ENCODE data around the gene SLC35B3. TPM values are rescaled to one million over a fixed set of nuclear protein-coding genes. Genes with fewer than 3 reads are reported as not detected.
A peak's percentile ranks its signal among the peaks of the same experiment; 100 is the strongest.
"Not testable (repeated sequence)": the region's sequence is repeated elsewhere in the genome, so short reads cannot be mapped to it uniquely, and the experiment has no call there.

The SLC35B3 gene
- total RNA-seq, 1 donor from 2014 or later = 29.5 TPM

GRCh38 chr6:8434727-8435092 lies 635 bp downstream of the SLC35B3 start:
- Mint-ChIP-seq H3K27ac (ENCODE audit: unreplicated experiment) (peak overlapping the region; percentile 99), H3K36me3 (ENCODE audit: low read depth) (peaks cover 1% of the 10 kb centered on the region), H3K9me3 (ENCODE audit: low read depth) (no peaks in the 10 kb centered on the region), H3K4me3 (ENCODE audit: unreplicated experiment) (peak overlapping the region; percentile 95), H3K27me3 (ENCODE audit: low read depth) (no peaks in the 10 kb centered on the region), H3K4me1 (ENCODE audit: low read depth) (peaks cover 52% of the 10 kb centered on the region)
- TF ChIP-seq, protein P1, sequence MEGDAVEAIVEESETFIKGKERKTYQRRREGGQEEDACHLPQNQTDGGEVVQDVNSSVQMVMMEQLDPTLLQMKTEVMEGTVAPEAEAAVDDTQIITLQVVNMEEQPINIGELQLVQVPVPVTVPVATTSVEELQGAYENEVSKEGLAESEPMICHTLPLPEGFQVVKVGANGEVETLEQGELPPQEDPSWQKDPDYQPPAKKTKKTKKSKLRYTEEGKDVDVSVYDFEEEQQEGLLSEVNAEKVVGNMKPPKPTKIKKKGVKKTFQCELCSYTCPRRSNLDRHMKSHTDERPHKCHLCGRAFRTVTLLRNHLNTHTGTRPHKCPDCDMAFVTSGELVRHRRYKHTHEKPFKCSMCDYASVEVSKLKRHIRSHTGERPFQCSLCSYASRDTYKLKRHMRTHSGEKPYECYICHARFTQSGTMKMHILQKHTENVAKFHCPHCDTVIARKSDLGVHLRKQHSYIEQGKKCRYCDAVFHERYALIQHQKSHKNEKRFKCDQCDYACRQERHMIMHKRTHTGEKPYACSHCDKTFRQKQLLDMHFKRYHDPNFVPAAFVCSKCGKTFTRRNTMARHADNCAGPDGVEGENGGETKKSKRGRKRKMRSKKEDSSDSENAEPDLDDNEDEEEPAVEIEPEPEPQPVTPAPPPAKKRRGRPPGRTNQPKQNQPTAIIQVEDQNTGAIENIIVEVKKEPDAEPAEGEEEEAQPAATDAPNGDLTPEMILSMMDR (IDR thresholded peaks at IDR 0.05) = no peak
- DNase-seq (ENCODE audit: low spot score) = no peak

DNA sequence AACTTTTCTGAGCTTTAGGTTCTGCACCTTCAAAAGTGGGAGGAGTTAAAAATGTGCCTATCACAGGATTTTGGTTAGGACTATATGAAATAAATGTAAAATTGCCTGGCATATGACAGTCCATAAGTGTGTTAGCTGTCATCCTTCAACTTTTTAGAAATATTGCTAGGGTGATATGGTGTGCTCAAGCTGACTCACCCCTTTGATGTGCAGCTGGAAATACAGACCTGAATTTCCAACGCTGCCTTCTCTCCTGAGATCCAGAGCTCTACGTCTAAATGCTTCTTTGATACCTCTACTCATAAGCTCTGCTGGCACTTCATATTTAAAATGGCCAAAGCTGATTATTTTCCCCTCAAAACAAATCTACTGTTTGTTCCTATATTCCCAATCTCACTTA lies 2.7 kb downstream of the SLC35B3 start:
- peaks cover 6% of the 10 kb centered on the region for H3K36me3 Mint-ChIP-seq (ENCODE audit: low read depth)
- no peak for DNase-seq (ENCODE audit: low spot score)
- peaks cover 52% of the 10 kb centered on the region for H3K4me1 Mint-ChIP-seq (ENCODE audit: low read depth)
- peak overlapping the region; percentile 46 for H3K4me3 Mint-ChIP-seq (ENCODE audit: unreplicated experiment)
- TF ChIP-seq, protein P1 (IDR thresholded peaks at IDR 0.05) = no peak
- no peaks in the 10 kb centered on the region for H3K9me3 Mint-ChIP-seq (ENCODE audit: low read depth)
- peak overlapping the region; percentile 74 for H3K27ac Mint-ChIP-seq (ENCODE audit: unreplicated experiment)
- H3K27me3 Mint-ChIP-seq (ENCODE audit: low read depth) = no peaks in the 10 kb centered on the region

DNA sequence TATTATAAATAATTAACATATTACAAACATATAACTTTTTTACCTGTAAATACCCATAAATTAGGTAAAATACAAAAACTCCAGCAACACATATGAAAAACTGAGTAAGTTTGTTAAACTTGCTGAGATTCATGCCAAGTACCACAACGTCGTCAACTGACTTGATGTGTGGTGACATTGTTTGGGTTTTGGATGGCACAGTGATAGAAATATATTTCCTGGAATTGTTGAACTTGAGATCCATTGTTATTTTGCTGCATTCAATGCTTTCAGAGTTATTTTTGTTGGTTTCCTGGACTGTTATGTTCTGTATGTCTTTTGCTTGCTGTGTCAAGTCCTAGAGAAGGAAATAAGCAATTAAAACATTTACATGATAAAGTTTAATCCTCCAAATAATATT lies 5.5 kb downstream of the SLC35B3 start:
- Mint-ChIP-seq H3K36me3 (ENCODE audit: low read depth) (peaks cover 19% of the 10 kb centered on the region), H3K27ac (ENCODE audit: unreplicated experiment) (no peak overlapping the region), H3K4me3 (ENCODE audit: unreplicated experiment) (no peak overlapping the region), H3K27me3 (ENCODE audit: low read depth) (no peaks in the 10 kb centered on the region), H3K9me3 (ENCODE audit: low read depth) (peaks cover 7% of the 10 kb centered on the region), H3K4me1 (ENCODE audit: low read depth) (peaks cover 42% of the 10 kb centered on the region)
- no peak for DNase-seq (ENCODE audit: low spot score)
- TF ChIP-seq, protein P1 (IDR thresholded peaks at IDR 0.05) = no peak

DNA sequence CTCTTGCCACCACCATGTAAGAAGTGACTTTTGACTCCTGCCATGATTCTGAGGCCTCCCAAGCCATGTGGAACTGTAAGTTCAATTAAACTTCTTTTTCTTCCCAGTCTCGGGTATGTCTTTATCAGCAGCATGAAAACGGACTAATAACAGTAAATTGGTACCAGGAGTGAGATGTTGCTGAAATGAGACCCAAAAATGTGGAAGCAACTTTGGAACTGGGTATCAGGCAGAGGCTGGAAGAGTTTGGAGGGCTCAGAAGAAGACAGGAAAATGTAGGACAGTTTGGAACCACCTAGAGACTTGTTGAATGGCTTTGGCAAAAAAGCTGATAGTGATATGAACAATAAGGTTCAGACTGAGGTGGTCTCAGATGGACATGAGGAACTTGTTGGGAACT lies 8.8 kb downstream of the SLC35B3 start:
- DNase-seq (ENCODE audit: low spot score); H3K27ac Mint-ChIP-seq (ENCODE audit: unreplicated experiment); H3K9me3 Mint-ChIP-seq (ENCODE audit: low read depth); H3K4me3 Mint-ChIP-seq (ENCODE audit: unreplicated experiment); H3K27me3 Mint-ChIP-seq (ENCODE audit: low read depth): not testable (repeated sequence)
- Mint-ChIP-seq H3K4me1 (ENCODE audit: low read depth) (peaks cover 12% of the 10 kb centered on the region), H3K36me3 (ENCODE audit: low read depth) (peaks cover 23% of the 10 kb centered on the region)

DNA sequence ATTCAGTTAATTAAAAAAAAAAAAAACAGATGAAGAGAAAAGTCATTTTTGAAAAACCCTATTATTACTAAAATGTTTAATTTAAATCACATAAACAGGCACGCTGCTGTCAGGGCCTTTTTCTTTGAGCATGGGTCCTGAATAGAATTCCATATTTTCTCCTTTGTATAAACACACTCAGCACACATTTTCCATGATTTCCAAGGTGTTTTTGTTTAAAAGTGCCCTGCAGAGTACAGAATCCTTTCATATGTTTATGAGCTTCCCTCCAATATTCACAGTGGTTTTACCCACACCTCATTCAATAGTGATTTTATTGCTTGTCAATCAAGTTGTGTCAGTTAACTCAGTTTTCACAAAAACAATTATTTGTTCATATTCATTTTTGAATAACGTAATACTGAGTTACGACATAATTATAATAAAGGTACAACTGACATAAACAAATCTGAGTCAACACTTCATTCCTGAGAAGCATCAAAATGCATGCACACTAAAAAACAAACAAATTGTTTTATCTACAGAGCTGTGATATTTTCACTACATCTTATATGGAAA lies 15.2 kb downstream of the SLC35B3 start:
- Mint-ChIP-seq H3K9me3 (ENCODE audit: low read depth) (no peaks in the 10 kb centered on the region), H3K27ac (ENCODE audit: unreplicated experiment) (no peak overlapping the region), H3K36me3 (ENCODE audit: low read depth) (peaks cover 23% of the 10 kb centered on the region), H3K27me3 (ENCODE audit: low read depth) (no peaks in the 10 kb centered on the region), H3K4me1 (ENCODE audit: low read depth) (no peaks in the 10 kb centered on the region), H3K4me3 (ENCODE audit: unreplicated experiment) (no peak overlapping the region)
- TF ChIP-seq, protein P1 (IDR thresholded peaks at IDR 0.05) = no peak
- no peak for DNase-seq (ENCODE audit: low spot score)

DNA sequence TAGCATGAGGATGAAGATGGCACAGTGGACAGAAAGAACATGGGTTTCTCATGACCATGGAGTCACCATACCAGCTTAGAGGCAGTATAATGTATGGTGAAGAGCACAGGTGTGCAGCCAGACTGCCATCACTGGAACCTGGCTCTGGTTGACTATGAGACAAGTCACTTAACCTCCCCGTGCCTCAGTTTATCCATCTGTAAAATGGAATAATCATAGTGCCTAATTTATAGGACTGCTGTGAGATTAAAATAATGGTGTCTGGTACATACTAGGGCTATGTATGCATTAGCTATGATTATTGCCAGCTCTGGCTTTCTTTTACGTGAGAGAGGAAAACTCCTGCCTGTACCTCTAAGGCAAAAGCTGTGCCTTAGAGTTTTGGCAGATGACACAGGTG lies 19.4 kb downstream of the SLC35B3 start:
- peaks cover 2% of the 10 kb centered on the region for H3K4me1 Mint-ChIP-seq (ENCODE audit: low read depth)
- peaks cover 33% of the 10 kb centered on the region for H3K36me3 Mint-ChIP-seq (ENCODE audit: low read depth)
- no peak overlapping the region for H3K4me3 Mint-ChIP-seq (ENCODE audit: unreplicated experiment)
- no peak overlapping the region for H3K27ac Mint-ChIP-seq (ENCODE audit: unreplicated experiment)
- no peaks in the 10 kb centered on the region for H3K9me3 Mint-ChIP-seq (ENCODE audit: low read depth)
- H3K27me3 Mint-ChIP-seq (ENCODE audit: low read depth) = no peaks in the 10 kb centered on the region
- DNase-seq (ENCODE audit: low spot score) = no peak
- TF ChIP-seq, protein P1 (IDR thresholded peaks at IDR 0.05) = no peak
